GM12878 (cell line): ENCODE measurements around the gene IGF1R. TPM values are rescaled to one million over a fixed set of nuclear protein-coding genes. Genes with fewer than 3 reads are reported as not detected.

ENCODE experiments used
- ATAC-seq: fragments of 200-7000 bp; cut with Tn5 transposase; 3 replicates; pipeline ENCODE4 v1.9.1; 2020; ENCODE audit warnings: mild to moderate bottlenecking, moderate library complexity
- BruUV-seq: library from RNA; stranded (reverse); fragments of 400-500 nt; replicated peaks from 2 replicates; lab custom pipeline; 2021; lab: Mats Ljungman, UMichigan
- CTCF ChIA-PET: fragments of 300-600 bp; sonication (Branson Sonifier 250); formaldehyde crosslinking; extraction: SDS; loops from one replicate; lab custom pipeline; 2021; ENCODE audit warnings: inconsistent platforms; lab: Yijun Ruan, JAX
- POLR2A ChIA-PET: fragments of 350-600 bp; formaldehyde crosslinking; extraction: SDS; loops from one replicate; lab custom pipeline; 2021; ENCODE audit warnings: inconsistent platforms; lab: Charles Lee
- RAD21 ChIA-PET: fragments of 300-600 bp; sonication (Branson Sonifier 250); formaldehyde crosslinking; loops from one replicate; lab custom pipeline; 2023; ENCODE audit warnings: antibody characterized with exemption; ENCODE audit not compliant: unreplicated experiment; lab: Charles Lee
- SMC1A ChIA-PET: fragments of 300-600 bp; sonication (Branson Sonifier 250); formaldehyde crosslinking; loops from one replicate; lab custom pipeline; 2023; ENCODE audit not compliant: unreplicated experiment, uncharacterized antibody; lab: Charles Lee
- DNase-seq: peaks from one replicate; pipeline ENCODE4 v3.0.0-alpha.2; 2011; ENCODE audit warnings: low read depth, low spot score
- FAIRE-seq: peaks from 3 replicates; lab custom pipeline; 2011; peaks lifted over from hg19 to GRCh38; lab: Jason Lieb, UNC
- H2AFZ ChIP-seq: 2 replicates; pipeline ENCODE4 v1.6.0; 2011; ENCODE audit warnings: low read depth, low read length, control low read depth; ENCODE audit not compliant: control insufficient read depth
- H3K27ac ChIP-seq: 2 replicates; pipeline ENCODE4 v1.5.1; 2011; ENCODE audit warnings: control low read depth; ENCODE audit not compliant: control insufficient read depth, insufficient read depth
- H3K27me3 ChIP-seq, 2 experiments: replicated peaks in 1 of 2; 2 replicates each; pipeline versions ENCODE4 v1.6.0 to v1.6.1; 2011; ENCODE audit warnings: low read length in 1 of 2; ENCODE audit not compliant: control insufficient read depth in 2 of 2, insufficient read depth in 2 of 2
- H3K36me3 ChIP-seq, 2 experiments: 2 replicates each; pipeline ENCODE4 v1.5.1; 2011; ENCODE audit warnings: low read length in 1 of 2; ENCODE audit not compliant: control insufficient read depth in 2 of 2, insufficient read depth in 2 of 2
- H3K4me1 ChIP-seq: 2 replicates; pipeline ENCODE4 v1.6.1; 2011; ENCODE audit warnings: mild to moderate bottlenecking, low read length, moderate library complexity, mixed read lengths; ENCODE audit not compliant: control insufficient read depth, insufficient read depth
- H3K4me2 ChIP-seq: 2 replicates; pipeline ENCODE4 v1.6.0; 2011; ENCODE audit warnings: control low read depth; ENCODE audit not compliant: control insufficient read depth, insufficient read depth
- H3K4me3 ChIP-seq: fragments of 200-600 bp; sonication (generic); 2 replicates; pipeline ENCODE4 v1.5.1; 2016
- H3K79me2 ChIP-seq: 2 replicates; pipeline ENCODE4 v1.6.0; 2011; ENCODE audit warnings: low read length; ENCODE audit not compliant: control insufficient read depth, insufficient read depth
- H3K9ac ChIP-seq: 2 replicates; pipeline ENCODE4 v1.8.0; 2011; ENCODE audit warnings: low read length, control low read depth, mixed read lengths; ENCODE audit not compliant: control insufficient read depth, insufficient read depth
- H3K9me3 ChIP-seq: replicated peaks from 3 replicates; pipeline ENCODE4 v1.5.1; 2011; ENCODE audit warnings: mild to moderate bottlenecking, low read length; ENCODE audit not compliant: control insufficient read depth, insufficient read depth
- H4K20me1 ChIP-seq: 2 replicates; pipeline ENCODE4 v1.6.0; 2011; ENCODE audit not compliant: control insufficient read depth, insufficient read depth
- BCL11A ChIP-seq: IDR thresholded peaks from 2 replicates; pipeline ENCODE4 v1.6.1; 2011; ENCODE audit warnings: low read depth, low read length
- IKZF2 ChIP-seq, 2 experiments: fragments of 450-650 bp; IDR thresholded peaks; 2 replicates each; pipeline ENCODE4 v1.6.1; 2017; ENCODE audit warnings: mild to moderate bottlenecking in 2 of 2, moderate library complexity in 2 of 2
- JUNB ChIP-seq: IDR thresholded peaks from 2 replicates; pipeline ENCODE4 v1.6.1; 2016; ENCODE audit warnings: antibody characterized with exemption, mild to moderate bottlenecking
- NBN ChIP-seq: fragments of 450-650 bp; IDR thresholded peaks from 2 replicates; pipeline ENCODE4 v1.6.1; 2016
- NFIC ChIP-seq: IDR thresholded peaks from 2 replicates; pipeline ENCODE4 v1.6.1; 2012; ENCODE audit warnings: low read depth, mild to moderate bottlenecking, inconsistent platforms, low read length, moderate library complexity
- NR2C2 ChIP-seq: IDR thresholded peaks from 2 replicates; pipeline ENCODE4 v1.6.1; 2011; ENCODE audit warnings: borderline replicate concordance, low read depth; ENCODE audit not compliant: control insufficient read depth, insufficient read length
- POLR2AphosphoS2 ChIP-seq: IDR thresholded peaks from 2 replicates; pipeline ENCODE4 v1.6.1; 2011; ENCODE audit warnings: low read depth, mild to moderate bottlenecking, low read length, improper control_type of control experiment, moderate library complexity
- RBBP5 ChIP-seq: fragments of 200-600 bp; sonication (generic); conservative IDR thresholded peaks from 2 replicates; pipeline ENCODE4 v1.6.1; 2016
- SMAD1 ChIP-seq: fragments of 450-650 bp; IDR thresholded peaks from 2 replicates; pipeline ENCODE4 v1.6.1; 2018; ENCODE audit warnings: mild to moderate bottlenecking, low read depth; ENCODE audit not compliant: partially characterized antibody
- YBX1 ChIP-seq: fragments of 450-650 bp; IDR thresholded peaks from 2 replicates; pipeline ENCODE4 v1.6.1; 2016; ENCODE audit warnings: antibody characterized with exemption
- ZNF274 ChIP-seq: IDR thresholded peaks from one replicate; pipeline ENCODE4 v1.8.0; 2011; ENCODE audit not compliant: insufficient read length, insufficient read depth
- WGBS: methylation state at CpG from one replicate; pipeline ENCODE4 v1.1.6; 2016; ENCODE audit warnings: low lambda C conversion rate; ENCODE audit not compliant: insufficient replicate concordance, insufficient coverage; ENCODE audit errors: missing lambda C conversion rate; 5-methylcytosine and 5-hydroxymethylcytosine counted together
- in situ Hi-C: fragments of 300-500 bp; cut with MboI; formaldehyde crosslinking; loops from 9 replicates; pipeline ENCODE4 v1.14.3; 2018; ENCODE audit warnings: mixed read lengths
- intact Hi-C: fragments of 100-400 bp; cut with micrococcal nuclease; formaldehyde crosslinking; loops from one replicate; pipeline ENCODE4 v1.14.2; 2022; ENCODE audit not compliant: unreplicated experiment
- polyA plus RNA-seq, 11 experiments: library from polyadenylated mRNA; depleted of rRNA in 4 of 11; unstranded in 6 of 11; stranded (reverse) in 5 of 11; fragments of >200 nt; fragmentation: Nextera tagmentation in 4 of 11; fragmentation: Illumina TruSeq in 1 of 11; extraction: Ambion mirVana in 4 of 11; extraction: Trizol in 1 of 11; gene quantifications; 1 replicate in 1 of 11; 2 replicates in 10 of 11; pipeline versions ENCODE4 v1.2.1 to v1.2.3, GENCODE V29; 2011 to 2016; ENCODE audit warnings: inconsistent platforms in 2 of 11, missing spikeins in 2 of 11, low read depth in 1 of 11
- total RNA-seq, 4 experiments: library from RNA; depleted of rRNA in 3 of 4; stranded (reverse); fragments of >200 nt in 3 of 4; fragmentation: Illumina TruSeq in 1 of 4; extraction: Trizol in 1 of 4; gene quantifications; 2 replicates each; pipeline versions ENCODE4 v1.2.1 to v1.2.3, GENCODE V29; 2013 to 2021
- TF ChIP-seq, protein P1 (sequence below): IDR thresholded peaks from 2 replicates; pipeline ENCODE4 v1.6.1; 2011; ENCODE audit warnings: borderline replicate concordance, low read depth, mild to moderate bottlenecking, moderate library complexity, low read length; ENCODE audit not compliant: insufficient read depth, poor library complexity, severe bottlenecking
- TF ChIP-seq, protein P2 (sequence below), 3 experiments: IDR thresholded peaks in 2 of 3; conservative IDR thresholded peaks in 1 of 3; 2 replicates each; pipeline ENCODE4 v1.5.1; 2011; ENCODE audit warnings: low read depth in 3 of 3, low read length in 3 of 3, mild to moderate bottlenecking in 3 of 3, control low read depth in 2 of 3, moderate library complexity in 2 of 3, inconsistent platforms in 1 of 3, mixed read lengths in 1 of 3; ENCODE audit not compliant: control insufficient read depth in 2 of 3, insufficient read depth in 1 of 3; ENCODE audit errors: extremely low read depth in 1 of 3

IGF1R gene
- total and polyA plus RNA-seq, 10 of the 15 experiments (the other 5 are each of a cell fraction or from before 2014, with no cell fraction given) = 0.03 to 2.7 (median 0.66) TPM

DNA sequence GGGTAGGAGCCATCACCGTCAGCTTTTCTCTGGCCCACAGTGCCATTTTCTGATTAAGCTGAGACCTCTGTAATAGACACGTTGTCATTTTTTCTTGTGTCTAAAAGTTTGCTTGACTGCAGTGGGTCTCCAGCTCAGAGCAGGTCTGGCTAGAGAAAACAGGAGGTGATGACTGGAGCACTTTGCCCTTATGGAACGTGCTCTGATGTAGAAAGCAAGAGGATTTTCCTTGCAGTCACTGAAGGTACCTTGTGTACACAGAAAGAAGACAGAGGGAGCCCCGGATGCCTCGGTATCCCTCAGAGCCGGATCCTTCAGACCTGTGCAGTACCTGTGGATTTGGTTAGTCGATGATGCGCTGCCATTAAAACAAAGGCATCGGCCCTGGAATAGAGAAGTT lies 76.2 kb downstream of the IGF1R start:
- no peak overlapping the region for H3K9ac ChIP-seq
- FAIRE-seq (no peak), DNase-seq (no peak), ATAC-seq (no peak)
- ChIA-PET POLR2A (no interaction called here), RAD21 (no interaction called here), CTCF (interaction anchor here (0.5 kb wide), 1 partner anchor 10 kb away, joined by 3 read pairs; no protein-coding TSS in a partner anchor), SMC1A (no interaction called here)
- H3K27me3 ChIP-seq = no peaks in the 10 kb centered on the region; a peak in 1 of 4 replicates
- H3K36me3 ChIP-seq = no peaks in the 10 kb centered on the region
- H3K9me3 ChIP-seq = no peaks in the 10 kb centered on the region
- H3K4me1 ChIP-seq = no peaks in the 10 kb centered on the region
- H3K27ac ChIP-seq = no peak overlapping the region
- TF ChIP-seq NFIC = no peak
- no peak for TF ChIP-seq SMAD1
- TF ChIP-seq IKZF2 (IDR thresholded peaks at IDR 0.05) = no peak
- TF ChIP-seq YBX1 = no peak
- no peak for TF ChIP-seq RBBP5
- no peak for TF ChIP-seq POLR2AphosphoS2
- TF ChIP-seq NR2C2 = no peak
- no peak for TF ChIP-seq ZNF274
- TF ChIP-seq JUNB = no peak
- TF ChIP-seq, protein P1, sequence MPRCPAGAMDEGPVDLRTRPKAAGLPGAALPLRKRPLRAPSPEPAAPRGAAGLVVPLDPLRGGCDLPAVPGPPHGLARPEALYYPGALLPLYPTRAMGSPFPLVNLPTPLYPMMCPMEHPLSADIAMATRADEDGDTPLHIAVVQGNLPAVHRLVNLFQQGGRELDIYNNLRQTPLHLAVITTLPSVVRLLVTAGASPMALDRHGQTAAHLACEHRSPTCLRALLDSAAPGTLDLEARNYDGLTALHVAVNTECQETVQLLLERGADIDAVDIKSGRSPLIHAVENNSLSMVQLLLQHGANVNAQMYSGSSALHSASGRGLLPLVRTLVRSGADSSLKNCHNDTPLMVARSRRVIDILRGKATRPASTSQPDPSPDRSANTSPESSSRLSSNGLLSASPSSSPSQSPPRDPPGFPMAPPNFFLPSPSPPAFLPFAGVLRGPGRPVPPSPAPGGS = no peak
- TF ChIP-seq, protein P2, sequence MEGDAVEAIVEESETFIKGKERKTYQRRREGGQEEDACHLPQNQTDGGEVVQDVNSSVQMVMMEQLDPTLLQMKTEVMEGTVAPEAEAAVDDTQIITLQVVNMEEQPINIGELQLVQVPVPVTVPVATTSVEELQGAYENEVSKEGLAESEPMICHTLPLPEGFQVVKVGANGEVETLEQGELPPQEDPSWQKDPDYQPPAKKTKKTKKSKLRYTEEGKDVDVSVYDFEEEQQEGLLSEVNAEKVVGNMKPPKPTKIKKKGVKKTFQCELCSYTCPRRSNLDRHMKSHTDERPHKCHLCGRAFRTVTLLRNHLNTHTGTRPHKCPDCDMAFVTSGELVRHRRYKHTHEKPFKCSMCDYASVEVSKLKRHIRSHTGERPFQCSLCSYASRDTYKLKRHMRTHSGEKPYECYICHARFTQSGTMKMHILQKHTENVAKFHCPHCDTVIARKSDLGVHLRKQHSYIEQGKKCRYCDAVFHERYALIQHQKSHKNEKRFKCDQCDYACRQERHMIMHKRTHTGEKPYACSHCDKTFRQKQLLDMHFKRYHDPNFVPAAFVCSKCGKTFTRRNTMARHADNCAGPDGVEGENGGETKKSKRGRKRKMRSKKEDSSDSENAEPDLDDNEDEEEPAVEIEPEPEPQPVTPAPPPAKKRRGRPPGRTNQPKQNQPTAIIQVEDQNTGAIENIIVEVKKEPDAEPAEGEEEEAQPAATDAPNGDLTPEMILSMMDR (IDR thresholded peaks at IDR 0.05 in 2 of 3, conservative IDR thresholded peaks at IDR 0.05 in 1 of 3; ENCODE audit: control insufficient read depth in 2 of 3, extremely low read depth in 1 of 3, insufficient read depth in 1 of 3, low read depth in 3 of 3, low read length in 3 of 3) = no peak
- TF ChIP-seq NBN = no peak
- TF ChIP-seq BCL11A = no peak
- intact Hi-C loops (no loop called here), in situ Hi-C loops (no loop called here)
- no peak overlapping the region for H2AFZ ChIP-seq
- BruUV-seq = no TSS peak
- no peak overlapping the region for H3K4me2 ChIP-seq
- WGBS = 40% methylated on average over 9 of the region's 9 CpGs
- H3K79me2 ChIP-seq = no peaks in the 10 kb centered on the region
- H4K20me1 ChIP-seq = no peaks in the 10 kb centered on the region
- no peak overlapping the region for H3K4me3 ChIP-seq
